ENCODE data around the gene CMKLR1.

The CMKLR1 gene

DNA sequence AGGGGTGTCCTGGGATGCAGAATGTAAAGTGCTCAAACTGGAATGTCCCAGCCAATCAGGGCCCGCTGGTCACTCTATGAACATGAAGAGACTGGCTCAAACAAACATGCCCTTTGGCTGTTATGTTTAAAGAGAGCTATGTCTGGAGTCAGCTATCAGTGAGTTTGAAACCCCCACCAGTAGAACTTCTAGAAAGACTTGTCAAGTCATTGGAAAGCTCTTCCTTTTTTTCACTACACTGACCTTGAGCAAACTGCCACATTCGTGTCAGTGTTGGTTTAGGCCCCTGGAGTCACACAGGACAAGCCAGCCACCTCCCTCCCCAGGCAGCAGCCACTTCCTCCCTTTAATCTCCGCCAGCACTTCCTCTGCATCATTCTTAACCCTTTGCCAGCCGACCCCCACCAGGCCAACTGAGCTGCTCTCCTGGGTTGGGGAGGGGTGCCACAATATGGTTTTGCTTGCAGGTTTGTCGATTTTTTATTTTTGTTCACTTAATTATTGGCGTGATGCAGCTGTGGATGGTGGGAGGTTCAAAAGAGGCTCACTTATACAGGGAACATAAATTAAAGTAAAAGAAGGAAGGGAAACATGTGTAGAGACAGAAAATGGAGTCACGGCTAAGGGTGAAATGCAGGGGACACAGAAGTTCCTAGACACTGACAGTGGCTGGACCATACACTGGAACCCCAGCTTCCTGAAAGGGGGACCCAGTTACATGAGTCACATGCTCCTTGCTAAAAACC is 25.3 kb downstream of the CMKLR1 start:
- no peak for DNase-seq

DNA sequence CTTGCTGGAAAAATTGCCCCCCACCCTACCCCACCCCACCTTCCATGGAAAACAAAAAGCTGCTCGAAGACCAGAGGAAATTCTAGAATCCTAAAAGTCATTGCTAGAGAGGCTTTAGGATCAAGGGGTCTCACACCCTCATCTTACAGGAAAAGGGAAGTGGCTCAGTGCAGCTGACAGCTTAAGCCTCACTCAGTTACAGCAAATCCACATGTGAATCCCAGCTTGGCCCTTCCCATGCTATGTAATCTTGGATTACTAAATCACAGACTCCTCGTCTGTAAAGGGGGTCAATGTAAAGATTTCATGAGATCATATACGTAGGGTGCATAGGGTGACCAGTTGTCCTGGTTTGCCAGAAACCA is 25.9 kb downstream of the CMKLR1 start:
- DNase-seq, result no peak

DNA sequence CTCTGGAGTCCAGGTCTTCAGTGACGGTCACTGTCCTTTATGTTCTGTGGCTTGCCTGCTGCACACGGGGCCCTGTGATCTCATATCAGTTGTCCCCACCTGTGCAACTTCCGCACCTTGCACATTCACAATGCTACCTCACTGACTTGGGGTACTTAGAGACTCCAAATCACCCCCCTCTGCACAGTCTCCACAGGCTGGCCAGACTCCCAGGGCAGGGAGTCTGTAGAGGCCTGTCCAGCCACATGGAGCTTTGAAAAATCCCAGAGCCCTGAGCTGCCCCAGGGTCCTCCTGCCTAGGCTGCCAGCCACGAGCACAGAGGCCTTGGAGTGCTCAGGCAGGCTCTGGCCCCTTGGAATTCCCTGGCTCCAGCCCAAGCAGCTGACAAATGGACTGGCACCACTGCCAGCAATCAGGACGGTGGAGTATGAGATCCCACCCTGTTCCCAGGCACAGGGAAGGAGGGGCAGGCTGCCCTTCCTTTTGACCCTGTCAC is 26.4 kb downstream of the CMKLR1 start:
- DNase-seq, result no peak

- DNase-seq, result no peak
Measured at GRCh38 chr12:108312073-108312659, 26.9 kb downstream of the CMKLR1 start.

DNA sequence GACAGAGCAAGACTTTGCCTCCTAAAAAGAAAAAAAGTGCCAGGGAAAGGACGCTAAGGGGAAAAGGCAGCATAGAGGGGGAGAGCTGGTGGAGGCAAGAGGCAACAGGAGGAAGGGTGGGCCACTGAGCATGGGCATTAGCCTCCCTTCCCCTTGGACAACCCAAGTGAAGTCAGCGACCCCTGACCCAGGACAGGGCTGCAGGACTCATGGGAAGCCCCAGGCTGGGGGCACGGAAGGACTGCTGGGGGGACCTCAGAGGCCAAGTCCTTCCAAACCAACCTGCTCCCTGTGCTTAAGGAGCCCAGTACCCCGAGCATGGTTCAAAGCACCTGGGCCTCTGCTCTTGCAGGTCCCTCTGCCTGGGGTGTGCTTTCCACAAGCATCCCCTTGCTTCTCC is 27.5 kb downstream of the CMKLR1 start:
- DNase-seq, result no peak

DNA sequence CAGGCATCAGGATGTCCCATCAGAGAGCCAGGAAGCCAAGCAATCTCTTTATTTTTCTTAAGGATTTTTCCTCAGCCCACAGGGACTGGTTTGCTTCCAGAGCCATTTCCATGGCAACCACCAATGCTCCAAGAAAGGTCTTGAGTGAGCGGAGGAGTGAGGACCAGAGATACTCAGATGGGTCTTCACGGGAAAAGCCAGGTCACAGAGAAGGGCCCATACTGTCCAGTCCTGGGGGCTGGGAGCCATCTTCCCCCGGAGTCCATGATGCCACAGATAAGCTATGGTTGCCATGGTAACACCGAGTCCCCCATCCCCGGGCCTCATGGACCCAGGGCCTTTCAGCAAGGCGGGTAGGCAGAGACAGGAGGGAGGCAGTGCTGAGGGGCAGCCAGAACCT is 28.6 kb downstream of the CMKLR1 start:
- no peak for DNase-seq

GRCh38 chr12:108309674-108310312 is 29.3 kb downstream of the CMKLR1 start:
- DNase-seq, result no peak

DNA sequence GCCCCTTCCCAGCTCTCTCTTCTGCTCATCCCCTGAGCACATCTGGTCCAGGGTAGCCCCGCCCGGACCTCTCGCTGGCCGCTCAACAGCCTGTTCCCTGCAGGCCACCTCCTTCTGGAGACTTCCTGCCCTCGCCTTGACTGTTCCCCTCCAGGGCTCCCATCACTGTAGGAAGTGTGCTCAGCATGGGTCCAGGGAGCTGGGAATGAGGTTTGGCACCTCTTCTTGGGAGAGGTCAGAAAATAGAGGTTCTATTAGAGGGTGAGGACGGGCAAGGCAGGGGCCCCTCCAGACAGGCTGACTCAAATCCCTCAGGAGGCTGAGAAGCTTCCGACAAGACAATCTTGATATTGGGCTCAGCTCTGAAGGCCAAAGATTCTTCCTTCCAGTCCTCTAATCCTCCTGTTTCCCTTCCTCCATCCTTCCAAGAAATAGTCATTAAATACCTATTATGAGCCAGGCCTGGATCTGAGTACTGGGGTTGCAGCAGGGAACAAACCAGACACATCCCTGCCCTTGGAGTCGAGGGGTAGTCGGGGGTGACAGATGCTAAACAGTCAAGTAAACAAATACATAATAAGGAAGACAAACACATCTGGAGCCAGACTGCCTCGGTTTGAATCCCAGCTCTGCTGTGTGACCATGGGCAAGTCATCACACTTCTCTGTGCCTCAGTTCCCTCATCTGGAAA is 30.6 kb downstream of the CMKLR1 start:
- no peak for DNase-seq

DNA sequence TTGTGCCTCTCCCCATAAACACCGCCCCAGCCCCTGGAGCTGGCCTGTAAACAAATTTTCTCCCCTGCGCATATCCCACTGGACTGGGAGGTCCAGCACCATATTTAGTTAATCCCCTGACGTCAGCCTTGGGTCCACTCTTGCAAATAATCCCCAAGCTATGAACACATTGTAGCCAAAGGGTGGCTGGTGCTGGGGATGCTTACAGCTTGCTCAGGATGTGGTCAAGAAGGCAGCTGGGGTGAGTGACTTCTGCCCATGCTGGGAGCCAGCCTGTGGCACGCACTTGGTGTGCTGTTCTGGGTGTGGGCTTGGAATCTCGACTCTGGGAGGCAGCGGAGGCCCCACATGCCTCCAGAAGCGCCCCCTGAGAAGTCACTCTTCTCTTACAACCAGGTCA is 32.1 kb downstream of the CMKLR1 start:
- DNase-seq, result no peak

GRCh38 chr12:108306506-108306905 is 32.6 kb downstream of the CMKLR1 start:
- no peak for DNase-seq

GRCh38 chr12:108305991-108306501 is 33.1 kb downstream of the CMKLR1 start:
- no peak for DNase-seq

DNA sequence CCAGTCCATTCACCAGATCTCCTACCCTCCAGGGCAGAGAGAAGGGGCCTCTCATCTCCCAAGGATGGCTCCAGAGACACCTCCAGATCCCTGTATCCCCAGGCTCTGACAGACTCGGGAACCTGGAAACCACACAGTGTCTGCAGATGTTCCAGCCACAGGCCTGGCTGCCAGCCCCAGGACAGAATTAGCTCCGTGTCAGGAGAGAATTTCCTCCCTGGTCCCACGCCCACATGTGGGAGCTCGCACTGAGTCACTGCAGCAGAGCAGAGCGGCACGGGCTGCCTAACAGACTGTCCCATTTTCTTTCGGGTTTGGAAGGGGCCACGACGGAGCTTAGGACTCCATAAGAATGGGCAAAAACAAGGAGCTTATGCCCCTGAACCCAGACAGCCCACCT is 33.6 kb downstream of the CMKLR1 start:
- DNase-seq, result no peak

- DNase-seq, result no peak
Measured at GRCh38 chr12:108304633-108305032, 34.5 kb downstream of the CMKLR1 start.

- no peak for DNase-seq
Measured at GRCh38 chr12:108303703-108304102, 35.4 kb downstream of the CMKLR1 start.

- no peak for DNase-seq
Measured at GRCh38 chr12:108302403-108303311, 36.5 kb downstream of the CMKLR1 start.

DNA sequence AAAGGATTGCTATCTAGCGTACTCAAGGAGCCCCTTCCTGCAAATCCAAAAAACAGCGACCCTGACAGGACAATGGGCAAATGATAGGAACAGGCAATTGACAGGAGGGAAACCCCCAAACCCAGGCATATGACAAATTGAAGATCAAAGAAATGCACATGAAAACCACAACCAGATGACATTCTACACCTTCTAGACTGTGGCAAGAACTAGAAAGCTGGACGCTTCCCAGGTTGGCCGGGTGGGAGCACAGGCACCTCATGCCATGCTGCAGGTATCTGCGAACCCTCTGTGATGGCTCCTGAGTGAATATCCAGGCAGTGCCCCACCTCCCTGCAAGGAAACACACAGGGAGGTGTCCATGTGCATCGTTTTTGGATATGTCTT is 37.1 kb downstream of the CMKLR1 start:
- no peak for DNase-seq

DNA sequence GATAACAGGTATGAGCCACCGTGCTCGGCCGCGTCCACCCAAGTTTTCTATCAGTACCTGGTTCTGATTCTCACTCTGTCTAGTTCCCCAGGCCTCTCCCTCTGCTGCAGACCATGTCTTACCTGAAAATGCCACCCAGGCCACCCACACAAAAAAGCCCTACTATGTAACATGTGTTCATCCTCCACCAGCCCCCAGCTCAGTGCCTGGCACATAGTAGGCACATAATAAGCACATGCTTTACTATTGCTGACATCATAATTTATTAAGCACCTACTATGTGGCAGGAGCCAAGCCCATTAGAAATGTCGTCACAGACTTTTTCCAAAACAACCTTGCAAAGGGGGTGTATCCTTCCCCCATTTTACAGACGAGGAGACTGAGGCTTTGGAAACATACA is 37.8 kb downstream of the CMKLR1 start:
- no peak for DNase-seq

DNA sequence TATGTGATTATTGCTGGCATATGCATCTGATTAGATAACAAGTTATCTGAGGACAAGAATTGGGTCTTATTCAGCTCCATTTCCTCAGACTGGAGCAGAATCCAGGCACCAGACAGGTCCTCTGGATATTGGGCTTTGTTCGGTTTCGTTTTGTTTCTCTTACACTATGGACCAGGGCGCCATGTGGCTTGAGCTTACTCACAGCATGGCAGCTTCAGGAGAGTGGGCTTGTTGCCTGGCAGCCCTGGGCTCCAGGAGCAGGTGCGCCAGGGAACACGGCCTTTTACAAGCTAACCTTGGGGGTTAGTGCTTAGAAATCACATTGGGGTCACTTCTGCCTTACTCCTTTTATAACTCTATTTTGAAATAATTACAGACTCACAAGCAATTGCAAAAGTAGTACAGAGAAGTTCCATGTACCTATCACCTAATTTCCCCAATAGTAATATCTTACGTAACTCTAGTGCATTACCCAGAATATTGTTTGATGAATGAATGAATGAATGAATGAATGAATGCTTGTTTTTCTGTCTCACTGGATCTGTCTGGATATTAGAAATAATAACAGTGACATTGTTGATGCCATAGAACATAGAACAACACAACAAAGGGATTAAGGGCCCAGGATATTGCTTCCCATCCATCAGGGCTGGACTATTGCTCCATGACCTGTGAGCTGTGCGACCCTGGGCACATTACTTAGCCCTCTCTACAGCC is 39.0 kb downstream of the CMKLR1 start:
- no peak for DNase-seq

GRCh38 chr12:108299516-108299915 is 39.6 kb downstream of the CMKLR1 start:
- DNase-seq, result no peak

GRCh38 chr12:108298761-108299275 is 40.3 kb downstream of the CMKLR1 start:
- no peak for DNase-seq

Data from activated CD8-positive, alpha-beta memory T cell treated with anti-CD3 and anti-CD28 coated beads for 24 hours (primary cell).